Heart right ventricle (tissue), 16 donors: Measurements from ENCODE around the gene KRT28. TPM values are rescaled to one million over a fixed set of nuclear protein-coding genes. Genes with fewer than 3 reads are reported as not detected.

Experiments used
- ATAC-seq, 8 donors: fragments of 200-7000 bp; cut with Tn5 transposase; one replicate each; pipeline ENCODE4 v1.9.1; 2020; ENCODE audit warnings: mild to moderate bottlenecking in 8 of 8, moderate library complexity in 8 of 8, moderate number of reproducible peaks in 1 of 8
- DNase-seq, 2 donors: peaks; one replicate each; pipeline ENCODE4 v3.0.0-alpha.2; 2020
- H3K27ac ChIP-seq, 10 donors: fragments of 200-600 bp; sonication (generic) in 2 of 10; one replicate each; pipeline versions ENCODE4 v1.5.0 to v1.8.0; 2020 to 2022; ENCODE audit warnings: mild to moderate bottlenecking in 3 of 10
- H3K27me3 ChIP-seq, 7 donors: fragments of 200-600 bp; one replicate each; pipeline ENCODE4 v1.8.0; 2021 to 2022; ENCODE audit warnings: mild to moderate bottlenecking in 2 of 7
- H3K36me3 ChIP-seq, 9 donors: fragments of 200-600 bp; sonication (generic) in 1 of 9; one replicate each; pipeline versions ENCODE4 v1.5.0 to v1.8.0; 2020 to 2022; ENCODE audit warnings: mild to moderate bottlenecking in 2 of 9
- H3K4me1 ChIP-seq, 9 donors: fragments of 200-600 bp; sonication (generic) in 1 of 9; one replicate each; pipeline versions ENCODE4 v1.5.0 to v1.8.0; 2020 to 2022; ENCODE audit warnings: mild to moderate bottlenecking in 4 of 9
- H3K4me3 ChIP-seq, 10 donors: fragments of 200-600 bp; sonication (generic) in 2 of 10; one replicate each; pipeline versions ENCODE4 v1.5.0 to v1.8.0; 2020 to 2022; ENCODE audit warnings: mild to moderate bottlenecking in 7 of 10, moderate library complexity in 2 of 10
- H3K9me3 ChIP-seq, 11 donors: fragments of 200-600 bp in 10 of 11; sonication (generic) in 2 of 11; one replicate each; pipeline versions ENCODE4 v1.5.0 to v1.8.0; 2013 to 2022; ENCODE audit warnings: mild to moderate bottlenecking in 2 of 11, control low read depth in 1 of 11, moderate library complexity in 1 of 11
- CTCF ChIP-seq, 9 donors: fragments of 200-600 bp; sonication (generic) in 2 of 9; IDR thresholded peaks; one replicate each; pipeline versions ENCODE4 v1.5.0 to v1.8.0; 2021 to 2022; ENCODE audit warnings: antibody characterized with exemption in 9 of 9, mild to moderate bottlenecking in 5 of 9, moderate library complexity in 1 of 9
- WGBS, 2 donors: extraction: QIAGEN DNeasy Blood & Tissue Kit; methylation state at CpG; one replicate each; pipeline ENCODE4 v1.1.7; 2013; ENCODE audit warnings: inconsistent platforms in 1 of 2; 5-methylcytosine and 5-hydroxymethylcytosine counted together
- intact Hi-C, 10 donors: fragments of 100-400 bp; cut with DNase I; formaldehyde crosslinking; loops; one replicate each; pipeline versions ENCODE4 v1.11.1 to v1.14.2; 2022
- polyA plus RNA-seq, 2 donors: library from polyadenylated mRNA; stranded (reverse); fragments of 200-250 nt; gene quantifications; one replicate each; pipeline ENCODE4 v1.2.3, GENCODE V29; 2013
- total RNA-seq, 10 donors: library from RNA; stranded (reverse); fragmentation: NEBNext Ultra II Directional in 3 of 10; extraction: Animal tissue kit (Norgen Biotek cat#: 25700) in 3 of 10; gene quantifications; one replicate each; pipeline versions ENCODE4 v1.2.1 to v1.2.4, GENCODE V29; 2021 to 2023
- donor health status: Arrhythmogenic right ventricular cardiomyopathy.
- donor health status: ischemic (EF 13 %, LVEDD 7.1; RV severe dilation, severe dysfunction).
- donor health status: healthy with polysubstance abuse.
- donor health status: DM: no; HTN: yes; CAD: no.
- donor health status: DM: no; HTN: no; CAD: no.
- donor health status: ischemic (EF 25% LVEDD 6.9; RV normal size, moderate dysfunction).
- donor health status: ischemic (EF 25% LVEDD 5.7; RV mildly dilated, moderate dysfunction).
- donor health status: healthy.
- donor health status: DM: yes; HTN: yes; CAD: no.
- donor health status: Ischemic cardiomyopathy.
- donor health status: ischemic (EF 35%, LVEDD 5.7; RV mildly dilated, moderate dysfunction).
- donor health status: nonischemic (EF 11% LVEDD 7.7; RV severe dilation, severe dysfunction).
- donor health status: DM: yes; HTN: yes; CAD: no.
- donor health status: PGD.
- donor health status: ischemic (EF 29% LVEDD 5.4; RV normal size, mild dysfunction).
- donor health status: nonischemic (EF 23%, LVEDD 6.1; RV moderate dilation, normal function).

The KRT28 gene
- total and polyA plus RNA-seq, 12 donors = not detected

- intact Hi-C loops = loop anchor here in 1 of 10 donors (10.0 kb wide), 1 partner anchor 57 kb away; no protein-coding TSS in a partner anchor
- H3K4me3 ChIP-seq = no peak overlapping the region
- DNase-seq = no peak
- peak overlapping the region in 2 of 10 donors; percentile 94 to 98 for H3K27ac ChIP-seq
- no peaks in the 10 kb centered on the region for H3K27me3 ChIP-seq
- H3K9me3 ChIP-seq = no peaks in the 10 kb centered on the region
- no peak for ATAC-seq
- H3K4me1 ChIP-seq = peaks cover 0 to 37% (median 24%) of the 10 kb centered on the region in 9 donors
- no peak for TF ChIP-seq CTCF (IDR thresholded peaks at IDR 0.05)
- H3K36me3 ChIP-seq = peaks cover 0 to 16% (median 0%) of the 10 kb centered on the region in 9 donors
Measured at GRCh38 chr17:40821536-40821935, 21.8 kb upstream of the KRT28 start.

GRCh38 chr17:40820228-40820838, 20.6 kb upstream of the KRT28 start:
- intact Hi-C loops = loop anchor here in 1 of 10 donors (10.0 kb wide), 1 partner anchor 56 kb away; no protein-coding TSS in a partner anchor
- no peak for TF ChIP-seq CTCF (IDR thresholded peaks at IDR 0.05)
- Histone ChIP-seq H3K9me3 (no peaks in the 10 kb centered on the region), H3K4me3 (peak overlapping the region in 1 of 10 donors; percentile 66), H3K4me1 (peaks cover 0 to 37% (median 24%) of the 10 kb centered on the region in 9 donors), H3K27me3 (no peaks in the 10 kb centered on the region), H3K36me3 (peaks cover 0 to 19% (median 0%) of the 10 kb centered on the region in 9 donors), H3K27ac (peak overlapping the region; percentile 90 to 98 (median 94))
- DNase-seq (no peak), ATAC-seq (no peak)
- WGBS, 2 donors = 85 to 88% methylated on average over 9 of the region's 9 CpGs

DNA sequence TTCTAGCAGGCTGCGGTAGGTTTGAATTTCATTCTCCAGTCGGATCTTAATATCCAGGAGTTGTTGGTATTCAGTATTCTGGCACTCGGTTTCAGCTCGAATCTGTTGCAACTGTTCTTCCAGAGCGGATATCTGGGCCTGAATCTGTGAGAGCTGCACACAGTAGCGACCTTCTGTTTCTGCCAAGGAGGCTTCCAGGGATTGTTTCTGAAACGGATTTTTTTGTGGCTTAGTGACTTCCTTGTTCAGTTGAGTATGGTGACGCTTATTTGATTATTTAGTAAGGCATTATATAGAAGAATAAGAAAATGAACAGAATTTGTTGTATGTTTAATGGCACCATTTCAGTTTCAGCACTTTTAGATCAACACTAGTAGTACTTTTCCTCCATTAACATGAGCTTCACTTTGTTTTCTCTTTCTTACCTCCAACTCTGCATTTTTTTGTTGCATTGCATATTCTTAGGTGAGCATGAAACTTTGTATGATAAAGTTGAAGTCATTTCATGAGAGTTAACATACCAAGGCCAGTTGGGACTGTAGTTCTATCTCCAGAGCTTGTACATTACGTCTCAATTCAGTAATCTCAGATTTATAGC, 19.9 kb upstream of the KRT28 start:
- no peak for TF ChIP-seq CTCF (IDR thresholded peaks at IDR 0.05)
- DNase-seq (peak in 1 of 2 donors; percentile 51), ATAC-seq (peak; percentile 38 to 90 (median 80))
- Histone ChIP-seq H3K27ac (peak overlapping the region; percentile 90 to 98 (median 94)), H3K4me1 (peaks cover 0 to 37% (median 24%) of the 10 kb centered on the region in 9 donors), H3K27me3 (no peaks in the 10 kb centered on the region), H3K36me3 (peaks cover 0 to 19% (median 0%) of the 10 kb centered on the region in 9 donors), H3K9me3 (peaks cover 0 to 3% (median 0%) of the 10 kb centered on the region in 11 donors), H3K4me3 (peak overlapping the region; percentile 39 to 79 (median 69))
- intact Hi-C loops = loop anchor here in 1 of 10 donors (10.0 kb wide), 1 partner anchor 55 kb away; no protein-coding TSS in a partner anchor
- 44 to 49% methylated on average over 9 of the region's 9 CpGs for WGBS, 2 donors

DNA sequence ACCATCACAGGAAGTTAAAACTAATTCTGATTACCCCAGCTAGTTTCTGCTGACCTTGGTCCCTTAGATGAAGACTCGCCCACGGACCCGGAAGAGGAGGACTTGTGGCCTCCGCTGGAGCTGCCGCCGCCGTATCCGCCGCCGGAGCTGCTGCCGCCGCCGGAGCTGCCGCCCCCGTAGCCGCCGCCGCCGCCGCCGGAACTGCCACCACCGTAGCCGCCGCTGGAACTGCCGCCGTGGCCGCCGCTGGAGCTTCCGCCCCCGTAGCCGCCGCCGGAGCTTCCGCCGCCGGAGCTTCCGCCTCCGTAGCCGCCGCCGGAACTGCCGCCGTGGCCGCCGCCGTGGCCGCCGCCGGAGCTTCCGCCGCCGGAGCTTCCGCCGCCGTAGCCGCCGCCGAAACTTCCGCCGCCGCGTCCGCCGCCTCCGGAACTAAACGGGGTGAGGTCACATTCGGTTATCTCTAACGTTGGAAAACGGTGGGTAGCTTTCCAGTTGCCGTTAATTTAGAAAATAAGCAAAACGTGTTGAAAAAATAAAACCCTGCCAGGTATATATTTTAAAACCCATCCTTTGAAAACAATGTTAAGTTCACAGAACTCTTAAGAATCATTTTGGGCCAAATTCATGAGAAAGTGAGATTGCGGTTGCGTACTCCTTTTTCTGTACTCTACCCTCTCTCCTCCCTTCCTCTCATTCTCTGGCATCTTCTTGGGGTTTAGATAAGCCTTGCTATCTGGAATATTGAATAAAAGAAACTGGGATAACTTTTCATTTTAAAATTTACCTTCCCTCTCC, 19.2 kb upstream of the KRT28 start:
- intact Hi-C loops = no loop called here
- Histone ChIP-seq H3K9me3 (peaks cover 0 to 5% (median 0%) of the 10 kb centered on the region in 11 donors), H3K27me3 (peaks cover 0 to under 1% (median 0%) of the 10 kb centered on the region in 7 donors), H3K27ac (peak overlapping the region; percentile 90 to 98 (median 94)), H3K4me3 (peak overlapping the region; percentile 40 to 79 (median 69)), H3K36me3 (peaks cover 0 to 19% (median 0%) of the 10 kb centered on the region in 9 donors), H3K4me1 (peaks cover 0 to 37% (median 24%) of the 10 kb centered on the region in 9 donors)
- 1% methylated on average over 62 to 73 of the region's 73 CpGs for WGBS, 2 donors
- DNase-seq (peak; percentile 75 to 86), ATAC-seq (peak; percentile 92 to 98 (median 95))
- no peak for TF ChIP-seq CTCF (IDR thresholded peaks at IDR 0.05)
